Measurements from ENCODE around the gene CFDP1.

GRCh38 chr16:75333721-75334163 lies 99.6 kb downstream of the CFDP1 start:
- no peak for TF ChIP-seq CTCF (IDR thresholded peaks at IDR 0.05)
- no peak for TF ChIP-seq POLR2A (IDR thresholded peaks at IDR 0.05)
